Measurements from ENCODE around the gene RUSC1. TPM values are rescaled to one million over a fixed set of nuclear protein-coding genes. Genes with fewer than 3 reads are reported as not detected.

RUSC1 gene
- total RNA-seq, 1 experiment from 2014 or later = 68.8 TPM

DNA sequence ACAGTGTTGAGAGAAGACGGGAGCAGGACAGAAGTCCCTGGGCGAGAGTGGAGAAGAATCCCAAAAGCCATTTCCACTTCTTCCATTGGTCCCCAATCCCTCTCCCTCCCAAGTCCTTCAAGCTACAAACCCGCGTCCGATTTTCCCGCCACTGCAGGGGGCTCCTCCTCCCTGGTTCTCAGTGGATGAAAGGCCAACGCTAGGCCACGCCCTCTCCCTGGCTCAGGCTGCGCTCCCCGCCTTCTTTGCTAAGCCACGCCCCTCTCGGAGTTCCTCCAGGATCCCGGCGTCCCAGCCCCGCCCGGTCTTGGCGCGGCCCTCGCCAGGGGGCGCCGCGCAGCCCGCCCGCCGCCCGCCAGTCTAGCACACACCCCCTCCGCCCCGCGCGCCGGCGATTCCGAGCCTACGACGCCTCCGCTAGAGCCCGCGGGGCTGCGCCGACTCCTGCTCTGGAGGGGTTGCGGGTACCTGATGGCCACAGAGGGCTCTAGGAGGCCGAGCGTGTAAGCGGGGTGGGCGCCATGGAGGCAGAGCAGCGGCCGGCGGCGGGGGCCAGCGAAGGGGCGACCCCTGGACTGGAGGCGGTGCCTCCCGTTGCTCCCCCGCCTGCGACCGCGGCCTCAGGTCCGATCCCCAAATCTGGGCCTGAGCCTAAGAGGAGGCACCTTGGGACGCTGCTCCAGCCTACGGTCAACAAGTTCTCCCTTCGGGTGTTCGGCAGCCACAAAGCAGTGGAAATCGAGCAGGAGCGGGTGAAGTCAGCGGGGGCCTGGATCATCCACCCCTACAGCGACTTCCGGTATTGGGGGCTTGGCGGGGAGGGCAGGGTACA lies 43.4 kb upstream of the RUSC1 start, which contains the start of gene HCN3:
Gene HCN3 (plus strand): TSS at position 394 of the 832 bp plus-strand sequence. CDS start 128 bp downstream, at position 522.
- Mint-ChIP-seq H3K4me3 (peak within 1 kb of the TSS; percentile 68), H3K9me3 (no peaks in the 10 kb centered on the region), H3K36me3 (peaks cover 11% of the 10 kb centered on the region), H3K27ac (no peak within 1 kb of the TSS), H3K27me3 (ENCODE audit: low read depth) (peaks cover 18% of the 10 kb centered on the region), H3K4me1 (peaks cover 32% of the 10 kb centered on the region)
- peak; percentile 68 for ATAC-seq
- POLR2A ChIA-PET = interaction anchor here (1.0 to 1.2 kb wide), 2 partner anchors 15 to 44 kb away, joined by 3 to 9 read pairs; partner anchors contain the start of genes RUSC1 and SCAMP3
- peak; percentile 100 for DNase-seq (ENCODE audit: low spot score)
- CTCF ChIA-PET = interaction anchor here (0.6 to 4.0 kb wide), 38 partner anchors 9 to 110 kb away, joined by 3 to 75 read pairs (median 5); partner anchors contain the start of genes ENTREP3, FDPS, KRTCAP2 and MTX1
- TF ChIP-seq ZNF317 (CRISPR knock-in tag; IDR thresholded peaks at IDR 0.05; ENCODE audit: borderline replicate concordance, low read depth) (no peak), HMGA2 (CRISPR knock-in tag; IDR thresholded peaks at IDR 0.05) (no peak), ETV6 (CRISPR knock-in tag; IDR thresholded peaks at IDR 0.05) (peak; percentile 54; the same call in 1 of the 2 replicates), FOXK1 (CRISPR knock-in tag; IDR thresholded peaks at IDR 0.05) (peak; percentile 42; the same call in 1 of the 2 replicates), NFE2L1 (CRISPR knock-in tag; IDR thresholded peaks at IDR 0.05) (peak; percentile 47; the same call in 1 of the 2 replicates), ZNF232 (CRISPR knock-in tag; IDR thresholded peaks at IDR 0.05) (0 out of 2 replicates have a peak, but pooled peaks have one; percentile 15), KAT7 (CRISPR knock-in tag; IDR thresholded peaks at IDR 0.05; ENCODE audit: borderline replicate concordance) (peak; percentile 32; the same call in 1 of the 2 replicates), NR2C2 (CRISPR knock-in tag; IDR thresholded peaks at IDR 0.05) (no peak), ZBTB21 (CRISPR knock-in tag; IDR thresholded peaks at IDR 0.05; ENCODE audit: borderline replicate concordance) (peak; percentile 9; the same call in 1 of the 2 replicates), SP1 (CRISPR knock-in tag; conservative IDR thresholded peaks at IDR 0.05) (peak; percentile 84), TCF7 (CRISPR knock-in tag; IDR thresholded peaks at IDR 0.05; ENCODE audit: low read depth) (no peak), RELA (CRISPR knock-in tag; IDR thresholded peaks at IDR 0.05; ENCODE audit: borderline replicate concordance) (peak; percentile 67; the same call in 1 of the 2 replicates)
- TF ChIP-seq, protein P1, sequence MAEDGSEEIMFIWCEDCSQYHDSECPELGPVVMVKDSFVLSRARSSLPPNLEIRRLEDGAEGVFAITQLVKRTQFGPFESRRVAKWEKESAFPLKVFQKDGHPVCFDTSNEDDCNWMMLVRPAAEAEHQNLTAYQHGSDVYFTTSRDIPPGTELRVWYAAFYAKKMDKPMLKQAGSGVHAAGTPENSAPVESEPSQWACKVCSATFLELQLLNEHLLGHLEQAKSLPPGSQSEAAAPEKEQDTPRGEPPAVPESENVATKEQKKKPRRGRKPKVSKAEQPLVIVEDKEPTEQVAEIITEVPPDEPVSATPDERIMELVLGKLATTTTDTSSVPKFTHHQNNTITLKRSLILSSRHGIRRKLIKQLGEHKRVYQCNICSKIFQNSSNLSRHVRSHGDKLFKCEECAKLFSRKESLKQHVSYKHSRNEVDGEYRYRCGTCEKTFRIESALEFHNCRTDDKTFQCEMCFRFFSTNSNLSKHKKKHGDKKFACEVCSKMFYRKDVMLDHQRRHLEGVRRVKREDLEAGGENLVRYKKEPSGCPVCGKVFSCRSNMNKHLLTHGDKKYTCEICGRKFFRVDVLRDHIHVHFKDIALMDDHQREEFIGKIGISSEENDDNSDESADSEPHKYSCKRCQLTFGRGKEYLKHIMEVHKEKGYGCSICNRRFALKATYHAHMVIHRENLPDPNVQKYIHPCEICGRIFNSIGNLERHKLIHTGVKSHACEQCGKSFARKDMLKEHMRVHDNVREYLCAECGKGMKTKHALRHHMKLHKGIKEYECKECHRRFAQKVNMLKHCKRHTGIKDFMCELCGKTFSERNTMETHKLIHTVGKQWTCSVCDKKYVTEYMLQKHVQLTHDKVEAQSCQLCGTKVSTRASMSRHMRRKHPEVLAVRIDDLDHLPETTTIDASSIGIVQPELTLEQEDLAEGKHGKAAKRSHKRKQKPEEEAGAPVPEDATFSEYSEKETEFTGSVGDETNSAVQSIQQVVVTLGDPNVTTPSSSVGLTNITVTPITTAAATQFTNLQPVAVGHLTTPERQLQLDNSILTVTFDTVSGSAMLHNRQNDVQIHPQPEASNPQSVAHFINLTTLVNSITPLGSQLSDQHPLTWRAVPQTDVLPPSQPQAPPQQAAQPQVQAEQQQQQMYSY (CRISPR knock-in tag; IDR thresholded peaks at IDR 0.05) = peak; percentile 84
- TF ChIP-seq, protein P2, sequence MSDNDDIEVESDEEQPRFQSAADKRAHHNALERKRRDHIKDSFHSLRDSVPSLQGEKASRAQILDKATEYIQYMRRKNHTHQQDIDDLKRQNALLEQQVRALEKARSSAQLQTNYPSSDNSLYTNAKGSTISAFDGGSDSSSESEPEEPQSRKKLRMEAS (CRISPR knock-in tag; IDR thresholded peaks at IDR 0.05) = peak; percentile 82
- TF ChIP-seq, protein P3, sequence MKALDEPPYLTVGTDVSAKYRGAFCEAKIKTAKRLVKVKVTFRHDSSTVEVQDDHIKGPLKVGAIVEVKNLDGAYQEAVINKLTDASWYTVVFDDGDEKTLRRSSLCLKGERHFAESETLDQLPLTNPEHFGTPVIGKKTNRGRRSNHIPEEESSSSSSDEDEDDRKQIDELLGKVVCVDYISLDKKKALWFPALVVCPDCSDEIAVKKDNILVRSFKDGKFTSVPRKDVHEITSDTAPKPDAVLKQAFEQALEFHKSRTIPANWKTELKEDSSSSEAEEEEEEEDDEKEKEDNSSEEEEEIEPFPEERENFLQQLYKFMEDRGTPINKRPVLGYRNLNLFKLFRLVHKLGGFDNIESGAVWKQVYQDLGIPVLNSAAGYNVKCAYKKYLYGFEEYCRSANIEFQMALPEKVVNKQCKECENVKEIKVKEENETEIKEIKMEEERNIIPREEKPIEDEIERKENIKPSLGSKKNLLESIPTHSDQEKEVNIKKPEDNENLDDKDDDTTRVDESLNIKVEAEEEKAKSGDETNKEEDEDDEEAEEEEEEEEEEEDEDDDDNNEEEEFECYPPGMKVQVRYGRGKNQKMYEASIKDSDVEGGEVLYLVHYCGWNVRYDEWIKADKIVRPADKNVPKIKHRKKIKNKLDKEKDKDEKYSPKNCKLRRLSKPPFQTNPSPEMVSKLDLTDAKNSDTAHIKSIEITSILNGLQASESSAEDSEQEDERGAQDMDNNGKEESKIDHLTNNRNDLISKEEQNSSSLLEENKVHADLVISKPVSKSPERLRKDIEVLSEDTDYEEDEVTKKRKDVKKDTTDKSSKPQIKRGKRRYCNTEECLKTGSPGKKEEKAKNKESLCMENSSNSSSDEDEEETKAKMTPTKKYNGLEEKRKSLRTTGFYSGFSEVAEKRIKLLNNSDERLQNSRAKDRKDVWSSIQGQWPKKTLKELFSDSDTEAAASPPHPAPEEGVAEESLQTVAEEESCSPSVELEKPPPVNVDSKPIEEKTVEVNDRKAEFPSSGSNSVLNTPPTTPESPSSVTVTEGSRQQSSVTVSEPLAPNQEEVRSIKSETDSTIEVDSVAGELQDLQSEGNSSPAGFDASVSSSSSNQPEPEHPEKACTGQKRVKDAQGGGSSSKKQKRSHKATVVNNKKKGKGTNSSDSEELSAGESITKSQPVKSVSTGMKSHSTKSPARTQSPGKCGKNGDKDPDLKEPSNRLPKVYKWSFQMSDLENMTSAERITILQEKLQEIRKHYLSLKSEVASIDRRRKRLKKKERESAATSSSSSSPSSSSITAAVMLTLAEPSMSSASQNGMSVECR (CRISPR knock-in tag; IDR thresholded peaks at IDR 0.05; ENCODE audit: borderline replicate concordance) = peak; percentile 36; the same call in 1 of the 2 replicates
- TF ChIP-seq, protein P4, sequence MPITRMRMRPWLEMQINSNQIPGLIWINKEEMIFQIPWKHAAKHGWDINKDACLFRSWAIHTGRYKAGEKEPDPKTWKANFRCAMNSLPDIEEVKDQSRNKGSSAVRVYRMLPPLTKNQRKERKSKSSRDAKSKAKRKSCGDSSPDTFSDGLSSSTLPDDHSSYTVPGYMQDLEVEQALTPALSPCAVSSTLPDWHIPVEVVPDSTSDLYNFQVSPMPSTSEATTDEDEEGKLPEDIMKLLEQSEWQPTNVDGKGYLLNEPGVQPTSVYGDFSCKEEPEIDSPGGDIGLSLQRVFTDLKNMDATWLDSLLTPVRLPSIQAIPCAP (CRISPR knock-in tag; IDR thresholded peaks at IDR 0.05) = 0 out of 2 replicates have a peak, but pooled peaks have one; percentile 24
- TF ChIP-seq, protein P5, sequence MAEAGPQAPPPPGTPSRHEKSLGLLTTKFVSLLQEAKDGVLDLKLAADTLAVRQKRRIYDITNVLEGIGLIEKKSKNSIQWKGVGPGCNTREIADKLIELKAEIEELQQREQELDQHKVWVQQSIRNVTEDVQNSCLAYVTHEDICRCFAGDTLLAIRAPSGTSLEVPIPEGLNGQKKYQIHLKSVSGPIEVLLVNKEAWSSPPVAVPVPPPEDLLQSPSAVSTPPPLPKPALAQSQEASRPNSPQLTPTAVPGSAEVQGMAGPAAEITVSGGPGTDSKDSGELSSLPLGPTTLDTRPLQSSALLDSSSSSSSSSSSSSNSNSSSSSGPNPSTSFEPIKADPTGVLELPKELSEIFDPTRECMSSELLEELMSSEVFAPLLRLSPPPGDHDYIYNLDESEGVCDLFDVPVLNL (CRISPR knock-in tag; IDR thresholded peaks at IDR 0.05; ENCODE audit: borderline replicate concordance, low read depth) = peak; percentile 93
- TF ChIP-seq, protein P6, sequence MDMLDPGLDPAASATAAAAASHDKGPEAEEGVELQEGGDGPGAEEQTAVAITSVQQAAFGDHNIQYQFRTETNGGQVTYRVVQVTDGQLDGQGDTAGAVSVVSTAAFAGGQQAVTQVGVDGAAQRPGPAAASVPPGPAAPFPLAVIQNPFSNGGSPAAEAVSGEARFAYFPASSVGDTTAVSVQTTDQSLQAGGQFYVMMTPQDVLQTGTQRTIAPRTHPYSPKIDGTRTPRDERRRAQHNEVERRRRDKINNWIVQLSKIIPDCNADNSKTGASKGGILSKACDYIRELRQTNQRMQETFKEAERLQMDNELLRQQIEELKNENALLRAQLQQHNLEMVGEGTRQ (CRISPR knock-in tag; IDR thresholded peaks at IDR 0.05) = peak; percentile 14; the same call in 1 of the 2 replicates
- TF ChIP-seq, protein P7, sequence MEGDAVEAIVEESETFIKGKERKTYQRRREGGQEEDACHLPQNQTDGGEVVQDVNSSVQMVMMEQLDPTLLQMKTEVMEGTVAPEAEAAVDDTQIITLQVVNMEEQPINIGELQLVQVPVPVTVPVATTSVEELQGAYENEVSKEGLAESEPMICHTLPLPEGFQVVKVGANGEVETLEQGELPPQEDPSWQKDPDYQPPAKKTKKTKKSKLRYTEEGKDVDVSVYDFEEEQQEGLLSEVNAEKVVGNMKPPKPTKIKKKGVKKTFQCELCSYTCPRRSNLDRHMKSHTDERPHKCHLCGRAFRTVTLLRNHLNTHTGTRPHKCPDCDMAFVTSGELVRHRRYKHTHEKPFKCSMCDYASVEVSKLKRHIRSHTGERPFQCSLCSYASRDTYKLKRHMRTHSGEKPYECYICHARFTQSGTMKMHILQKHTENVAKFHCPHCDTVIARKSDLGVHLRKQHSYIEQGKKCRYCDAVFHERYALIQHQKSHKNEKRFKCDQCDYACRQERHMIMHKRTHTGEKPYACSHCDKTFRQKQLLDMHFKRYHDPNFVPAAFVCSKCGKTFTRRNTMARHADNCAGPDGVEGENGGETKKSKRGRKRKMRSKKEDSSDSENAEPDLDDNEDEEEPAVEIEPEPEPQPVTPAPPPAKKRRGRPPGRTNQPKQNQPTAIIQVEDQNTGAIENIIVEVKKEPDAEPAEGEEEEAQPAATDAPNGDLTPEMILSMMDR (IDR thresholded peaks at IDR 0.05) = peak; percentile 35; the same call in 1 of the 2 replicates
- TF ChIP-seq, protein P8, sequence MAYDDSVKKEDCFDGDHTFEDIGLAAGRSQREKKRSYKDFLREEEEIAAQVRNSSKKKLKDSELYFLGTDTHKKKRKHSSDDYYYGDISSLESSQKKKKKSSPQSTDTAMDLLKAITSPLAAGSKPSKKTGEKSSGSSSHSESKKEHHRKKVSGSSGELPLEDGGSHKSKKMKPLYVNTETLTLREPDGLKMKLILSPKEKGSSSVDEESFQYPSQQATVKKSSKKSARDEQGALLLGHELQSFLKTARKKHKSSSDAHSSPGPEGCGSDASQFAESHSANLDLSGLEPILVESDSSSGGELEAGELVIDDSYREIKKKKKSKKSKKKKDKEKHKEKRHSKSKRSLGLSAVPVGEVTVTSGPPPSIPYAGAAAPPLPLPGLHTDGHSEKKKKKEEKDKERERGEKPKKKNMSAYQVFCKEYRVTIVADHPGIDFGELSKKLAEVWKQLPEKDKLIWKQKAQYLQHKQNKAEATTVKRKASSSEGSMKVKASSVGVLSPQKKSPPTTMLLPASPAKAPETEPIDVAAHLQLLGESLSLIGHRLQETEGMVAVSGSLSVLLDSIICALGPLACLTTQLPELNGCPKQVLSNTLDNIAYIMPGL (CRISPR knock-in tag; IDR thresholded peaks at IDR 0.05) = peak; percentile 84; the same call in 1 of the 2 replicates

Measured in WTC11 (cell line).